Karpas-422 (cell line): ENCODE data around the gene SORBS1. TPM values are rescaled to one million over a fixed set of nuclear protein-coding genes. Genes with fewer than 3 reads are reported as not detected.
A peak's percentile ranks its signal among the peaks of the same experiment; 100 is the strongest.

ENCODE experiments used
- DNase-seq: peaks from one replicate; pipeline ENCODE4 v3.0.0-alpha.2; 2015
- H2AFZ ChIP-seq: fragments of 200-600 bp; sonication (generic); 2 replicates; pipeline ENCODE4 v1.6.1; 2014; ENCODE audit warnings: antibody characterized with exemption, low read length, mixed read lengths
- H3K27ac ChIP-seq: fragments of 200-600 bp; sonication (generic); 2 replicates; pipeline ENCODE4 v1.5.1; 2014; ENCODE audit warnings: mild to moderate bottlenecking, low read length, moderate library complexity
- H3K27me3 ChIP-seq: fragments of 200-600 bp; sonication (generic); 2 replicates; pipeline ENCODE4 v1.6.1; 2014; ENCODE audit warnings: low read length, mixed read lengths
- H3K36me3 ChIP-seq: fragments of 200-600 bp; sonication (generic); 2 replicates; pipeline ENCODE4 v1.6.1; 2014; ENCODE audit warnings: low read length, mixed read lengths; ENCODE audit not compliant: insufficient read depth
- H3K4me1 ChIP-seq: fragments of 200-600 bp; sonication (generic); 2 replicates; pipeline ENCODE4 v1.6.1; 2014; ENCODE audit warnings: mild to moderate bottlenecking, low read length, mixed read lengths
- H3K4me2 ChIP-seq: fragments of 200-600 bp; sonication (generic); 2 replicates; pipeline ENCODE4 v1.6.1; 2014; ENCODE audit warnings: low read length, low read depth, mild to moderate bottlenecking; ENCODE audit not compliant: poor library complexity, severe bottlenecking
- H3K4me3 ChIP-seq: fragments of 200-600 bp; sonication (generic); 2 replicates; pipeline ENCODE4 v1.5.1; 2014; ENCODE audit warnings: mild to moderate bottlenecking, antibody characterized with exemption, low read length, mixed read lengths
- H3K79me2 ChIP-seq: fragments of 200-600 bp; sonication (generic); 2 replicates; pipeline ENCODE4 v1.6.1; 2014; ENCODE audit warnings: mild to moderate bottlenecking, low read length, mixed read lengths
- H3K9ac ChIP-seq: fragments of 200-600 bp; sonication (generic); 2 replicates; pipeline ENCODE4 v1.6.0; 2014; ENCODE audit warnings: low read length
- H3K9me2 ChIP-seq: fragments of 200-600 bp; sonication (generic), shearing (Covaris generic); replicated peaks from 2 replicates; pipeline ENCODE4 v1.6.0; 2014; ENCODE audit warnings: mild to moderate bottlenecking, low read length, moderate library complexity; ENCODE audit not compliant: insufficient read depth
- H3K9me3 ChIP-seq: fragments of 300-700, 200-600 bp; sonication (generic); 2 replicates; pipeline ENCODE4 v1.6.1; 2014; ENCODE audit warnings: low read length, mixed read lengths
- H4K20me1 ChIP-seq: fragments of 200-600 bp; sonication (generic); 2 replicates; pipeline ENCODE4 v1.6.1; 2014; ENCODE audit warnings: mild to moderate bottlenecking, antibody characterized with exemption, low read length, low read depth; ENCODE audit not compliant: insufficient read depth
- total RNA-seq: library from RNA; depleted of rRNA; stranded (reverse); fragments of >200 nt; shearing (Covaris generic); gene quantifications from 2 replicates; pipeline ENCODE4 v1.2.3, GENCODE V29; 2014; ENCODE audit warnings: low replicate concordance

Gene SORBS1
- total RNA-seq, 1 experiment from 2014 or later, result 0.15 TPM

DNA sequence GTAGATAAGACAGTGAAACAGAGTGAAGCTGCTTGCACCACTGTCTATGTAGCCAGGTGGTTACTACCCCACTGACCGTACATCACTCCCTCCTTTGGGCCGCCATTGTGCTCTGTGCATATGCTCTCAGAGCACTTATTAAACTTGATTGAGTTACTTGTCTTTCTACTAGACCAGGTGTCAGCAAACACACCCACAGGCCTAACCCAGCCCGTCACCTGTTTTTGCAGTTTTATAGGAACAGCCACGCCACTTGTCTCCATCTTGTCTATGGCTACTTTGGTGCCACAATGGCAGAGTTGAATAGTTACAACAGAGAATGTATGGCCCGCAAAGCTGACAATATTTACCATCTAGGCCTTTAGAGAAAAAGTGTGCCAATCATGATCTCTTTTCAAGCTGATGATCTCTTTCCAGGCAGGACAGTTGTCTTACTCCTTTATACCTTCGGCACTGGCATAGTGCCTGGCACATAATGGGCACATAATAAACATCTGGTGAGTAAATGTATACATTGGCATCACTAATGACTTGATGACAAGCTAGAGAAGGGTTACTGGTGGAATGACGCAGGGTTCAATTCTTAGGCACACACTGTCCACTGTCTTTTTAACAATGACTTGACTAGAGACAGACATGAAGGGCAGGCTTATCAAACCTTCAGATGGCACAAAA is 36.7 kb downstream of the SORBS1 start:
- H3K79me2 ChIP-seq, result no peaks in the 10 kb centered on the region
- no peak overlapping the region for H2AFZ ChIP-seq
- H3K9ac ChIP-seq, result no peak overlapping the region
- no peaks in the 10 kb centered on the region for H3K9me3 ChIP-seq
- no peaks in the 10 kb centered on the region for H3K9me2 ChIP-seq
- H4K20me1 ChIP-seq, result no peaks in the 10 kb centered on the region
- H3K27me3 ChIP-seq, result no peaks in the 10 kb centered on the region
- H3K4me3 ChIP-seq, result no peak overlapping the region
- no peak overlapping the region for H3K4me2 ChIP-seq
- DNase-seq, result no peak
- H3K27ac ChIP-seq, result no peak overlapping the region
- H3K4me1 ChIP-seq, result no peaks in the 10 kb centered on the region
- no peaks in the 10 kb centered on the region for H3K36me3 ChIP-seq

- H3K9ac ChIP-seq, result no peak overlapping the region
- DNase-seq, result no peak
- H3K27me3 ChIP-seq, result no peaks in the 10 kb centered on the region
- no peaks in the 10 kb centered on the region for H3K9me2 ChIP-seq
- H4K20me1 ChIP-seq, result no peaks in the 10 kb centered on the region
- H3K4me2 ChIP-seq, result no peak overlapping the region
- no peaks in the 10 kb centered on the region for H3K36me3 ChIP-seq
- no peaks in the 10 kb centered on the region for H3K9me3 ChIP-seq
- H3K4me3 ChIP-seq, result no peak overlapping the region
- no peak overlapping the region for H2AFZ ChIP-seq
- no peak overlapping the region for H3K27ac ChIP-seq
- peaks cover 10% of the 10 kb centered on the region for H3K4me1 ChIP-seq
- H3K79me2 ChIP-seq, result no peaks in the 10 kb centered on the region
Measured at GRCh38 chr10:95522117-95522516, 39.1 kb downstream of the SORBS1 start.

- H3K4me1 ChIP-seq, result peaks cover 10% of the 10 kb centered on the region
- no peaks in the 10 kb centered on the region for H3K79me2 ChIP-seq
- H2AFZ ChIP-seq, result no peak overlapping the region
- no peaks in the 10 kb centered on the region for H3K9me2 ChIP-seq
- H3K27me3 ChIP-seq, result no peaks in the 10 kb centered on the region
- DNase-seq, result no peak
- H3K9me3 ChIP-seq, result no peaks in the 10 kb centered on the region
- no peak overlapping the region for H3K9ac ChIP-seq
- H3K36me3 ChIP-seq, result no peaks in the 10 kb centered on the region
- H3K4me2 ChIP-seq, result no peak overlapping the region
- H3K27ac ChIP-seq, result no peak overlapping the region
- no peak overlapping the region for H3K4me3 ChIP-seq
- no peaks in the 10 kb centered on the region for H4K20me1 ChIP-seq
Measured at GRCh38 chr10:95520617-95521016, 40.6 kb downstream of the SORBS1 start.

DNA sequence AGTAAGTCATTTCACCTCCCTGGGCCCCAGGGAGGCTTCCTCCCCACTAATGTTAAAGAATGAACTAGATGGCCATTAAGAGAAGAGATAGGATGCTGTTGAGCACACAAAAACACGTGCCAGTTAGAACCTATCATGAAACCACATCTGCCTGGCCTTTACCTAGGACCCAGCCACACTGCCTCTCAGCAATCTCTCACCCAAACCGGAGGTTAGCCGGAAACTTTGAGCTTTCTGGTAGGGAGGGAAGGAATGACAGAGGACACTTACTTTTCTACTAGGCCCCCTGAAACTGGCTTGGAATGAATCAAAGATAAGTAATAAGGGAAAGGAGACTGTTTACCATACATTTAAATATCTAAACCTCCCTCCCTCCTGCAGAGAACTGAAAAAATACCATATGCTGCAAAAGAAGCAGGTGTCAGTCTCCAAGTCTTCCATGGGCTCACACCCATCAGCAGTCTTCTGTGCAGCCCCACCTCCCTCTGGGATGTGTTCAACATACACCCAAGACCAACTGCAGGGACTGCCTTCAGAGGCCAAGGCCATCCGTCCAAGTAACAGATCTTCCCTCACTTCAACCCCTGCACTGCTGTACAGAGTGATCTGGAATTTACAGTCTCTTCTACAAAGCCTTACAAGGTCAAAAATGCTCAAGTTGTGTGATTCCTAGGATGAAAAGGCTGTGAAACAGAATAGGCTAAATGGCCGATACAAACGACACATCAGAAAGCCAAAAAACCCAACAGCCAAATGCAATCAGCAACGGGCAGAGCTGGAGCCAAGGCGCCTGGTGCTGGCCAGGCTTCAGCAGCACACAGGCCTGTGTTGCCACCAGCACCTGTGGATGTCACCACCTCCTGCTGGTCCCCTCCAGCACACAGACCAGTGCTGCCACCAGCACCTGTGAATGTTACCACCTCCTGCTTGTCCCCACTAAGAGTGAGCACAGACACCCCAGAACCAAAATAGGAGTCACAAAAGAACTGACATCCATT is 42.4 kb downstream of the SORBS1 start:
- H2AFZ ChIP-seq, result no peak overlapping the region
- H3K79me2 ChIP-seq, result no peaks in the 10 kb centered on the region
- peaks cover 10% of the 10 kb centered on the region for H3K4me1 ChIP-seq
- H3K27me3 ChIP-seq, result no peaks in the 10 kb centered on the region
- no peak overlapping the region for H3K27ac ChIP-seq
- no peaks in the 10 kb centered on the region for H4K20me1 ChIP-seq
- H3K9me2 ChIP-seq, result no peaks in the 10 kb centered on the region
- no peak overlapping the region for H3K4me2 ChIP-seq
- H3K4me3 ChIP-seq, result no peak overlapping the region
- no peak for DNase-seq
- H3K9ac ChIP-seq, result no peak overlapping the region
- H3K9me3 ChIP-seq, result no peaks in the 10 kb centered on the region
- no peaks in the 10 kb centered on the region for H3K36me3 ChIP-seq

GRCh38 chr10:95517536-95518454 is 43.4 kb downstream of the SORBS1 start:
- H3K9me3 ChIP-seq, result no peaks in the 10 kb centered on the region
- H3K4me1 ChIP-seq, result peaks cover 10% of the 10 kb centered on the region
- no peaks in the 10 kb centered on the region for H3K36me3 ChIP-seq
- H3K4me3 ChIP-seq, result no peak overlapping the region
- peak; percentile 49 for DNase-seq
- no peaks in the 10 kb centered on the region for H4K20me1 ChIP-seq
- no peak overlapping the region for H3K9ac ChIP-seq
- H3K9me2 ChIP-seq, result no peaks in the 10 kb centered on the region
- no peak overlapping the region for H3K4me2 ChIP-seq
- no peaks in the 10 kb centered on the region for H3K27me3 ChIP-seq
- no peak overlapping the region for H3K27ac ChIP-seq
- no peaks in the 10 kb centered on the region for H3K79me2 ChIP-seq
- H2AFZ ChIP-seq, result no peak overlapping the region

- Histone ChIP-seq H2AFZ (no peak overlapping the region), H3K9ac (no peak overlapping the region), H3K9me2 (no peaks in the 10 kb centered on the region), H3K27ac (no peak overlapping the region), H3K4me1 (peaks cover 10% of the 10 kb centered on the region), H3K4me3 (no peak overlapping the region), H4K20me1 (no peaks in the 10 kb centered on the region), H3K4me2 (no peak overlapping the region), H3K9me3 (no peaks in the 10 kb centered on the region), H3K79me2 (no peaks in the 10 kb centered on the region), H3K27me3 (no peaks in the 10 kb centered on the region), H3K36me3 (no peaks in the 10 kb centered on the region)
- no peak for DNase-seq
Measured at GRCh38 chr10:95516774-95517373, 44.3 kb downstream of the SORBS1 start.

- no peaks in the 10 kb centered on the region for H3K9me3 ChIP-seq
- H3K4me2 ChIP-seq, result no peak overlapping the region
- peaks cover 10% of the 10 kb centered on the region for H3K4me1 ChIP-seq
- H3K9me2 ChIP-seq, result no peaks in the 10 kb centered on the region
- no peak for DNase-seq
- no peaks in the 10 kb centered on the region for H3K27me3 ChIP-seq
- no peak overlapping the region for H3K4me3 ChIP-seq
- no peaks in the 10 kb centered on the region for H3K36me3 ChIP-seq
- H3K27ac ChIP-seq, result no peak overlapping the region
- H3K79me2 ChIP-seq, result no peaks in the 10 kb centered on the region
- no peak overlapping the region for H2AFZ ChIP-seq
- H4K20me1 ChIP-seq, result no peaks in the 10 kb centered on the region
- H3K9ac ChIP-seq, result no peak overlapping the region
Measured at GRCh38 chr10:95513941-95514392, 47.2 kb downstream of the SORBS1 start.
